Bronchial epithelial cell (primary cell): ENCODE measurements around the gene HOXA6. TPM values are rescaled to one million over a fixed set of nuclear protein-coding genes. Genes with fewer than 3 reads are reported as not detected.
A peak's percentile ranks its signal among the peaks of the same experiment; 100 is the strongest.

Source experiments
- DNase-seq: peaks from one replicate; pipeline ENCODE4 v3.0.0-alpha.2; 2010; ENCODE audit warnings: low read depth
- FAIRE-seq: peaks from 2 replicates; lab custom pipeline; 2011; peaks lifted over from hg19 to GRCh38; lab: Jason Lieb, UNC
- H3K27me3 ChIP-seq: 2 replicates; pipeline ENCODE4 v1.5.1; 2011; ENCODE audit warnings: low read length; ENCODE audit not compliant: control insufficient read depth, insufficient read depth
- H3K36me3 ChIP-seq: 2 replicates; pipeline ENCODE4 v1.5.1; 2011; ENCODE audit warnings: low read length; ENCODE audit not compliant: control insufficient read depth, insufficient read depth
- H3K4me3 ChIP-seq: 2 replicates; pipeline ENCODE4 v1.5.1; 2011; ENCODE audit warnings: mild to moderate bottlenecking, low read depth, low read length, control low read depth
- total RNA-seq: library from RNA; depleted of rRNA; stranded (reverse); fragments of >200 nt; gene quantifications from 2 replicates; pipeline ENCODE4 v1.2.1, GENCODE V29; 2014
- TF ChIP-seq, protein P1 (sequence below): IDR thresholded peaks from 2 replicates; pipeline ENCODE4 v1.5.1; 2011; ENCODE audit warnings: mild to moderate bottlenecking, moderate library complexity, low read length, control low read depth, inconsistent platforms; ENCODE audit not compliant: insufficient read depth, severe bottlenecking

The HOXA6 gene
- total RNA-seq, 1 donor from 2014 or later: 0.53 TPM

DNA sequence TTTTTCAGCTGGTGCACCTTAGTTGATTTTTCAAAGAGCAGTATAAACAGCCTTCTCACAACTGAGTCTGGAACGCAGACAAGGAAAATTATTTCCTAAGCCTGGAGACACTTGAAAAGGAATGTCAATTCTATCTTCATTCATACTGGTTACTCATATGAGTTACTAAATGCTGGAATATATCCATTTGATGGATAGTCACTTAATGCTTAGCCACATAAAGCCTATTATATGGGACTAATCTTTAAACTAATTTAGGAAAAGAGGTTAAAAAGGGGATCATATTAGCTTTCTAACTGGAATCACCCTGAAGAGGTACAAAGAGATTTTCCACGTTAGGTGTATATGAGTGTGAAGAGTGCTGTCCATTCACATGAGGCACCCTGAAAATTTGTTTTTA lies 15.4 kb downstream of the HOXA6 start:
- FAIRE-seq: no peak
- H3K27me3 ChIP-seq: peaks cover 60% of the 10 kb centered on the region
- H3K36me3 ChIP-seq: no peaks in the 10 kb centered on the region
- TF ChIP-seq, protein P1, sequence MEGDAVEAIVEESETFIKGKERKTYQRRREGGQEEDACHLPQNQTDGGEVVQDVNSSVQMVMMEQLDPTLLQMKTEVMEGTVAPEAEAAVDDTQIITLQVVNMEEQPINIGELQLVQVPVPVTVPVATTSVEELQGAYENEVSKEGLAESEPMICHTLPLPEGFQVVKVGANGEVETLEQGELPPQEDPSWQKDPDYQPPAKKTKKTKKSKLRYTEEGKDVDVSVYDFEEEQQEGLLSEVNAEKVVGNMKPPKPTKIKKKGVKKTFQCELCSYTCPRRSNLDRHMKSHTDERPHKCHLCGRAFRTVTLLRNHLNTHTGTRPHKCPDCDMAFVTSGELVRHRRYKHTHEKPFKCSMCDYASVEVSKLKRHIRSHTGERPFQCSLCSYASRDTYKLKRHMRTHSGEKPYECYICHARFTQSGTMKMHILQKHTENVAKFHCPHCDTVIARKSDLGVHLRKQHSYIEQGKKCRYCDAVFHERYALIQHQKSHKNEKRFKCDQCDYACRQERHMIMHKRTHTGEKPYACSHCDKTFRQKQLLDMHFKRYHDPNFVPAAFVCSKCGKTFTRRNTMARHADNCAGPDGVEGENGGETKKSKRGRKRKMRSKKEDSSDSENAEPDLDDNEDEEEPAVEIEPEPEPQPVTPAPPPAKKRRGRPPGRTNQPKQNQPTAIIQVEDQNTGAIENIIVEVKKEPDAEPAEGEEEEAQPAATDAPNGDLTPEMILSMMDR: no peak
- no peak for DNase-seq
- no peak overlapping the region for H3K4me3 ChIP-seq

DNA sequence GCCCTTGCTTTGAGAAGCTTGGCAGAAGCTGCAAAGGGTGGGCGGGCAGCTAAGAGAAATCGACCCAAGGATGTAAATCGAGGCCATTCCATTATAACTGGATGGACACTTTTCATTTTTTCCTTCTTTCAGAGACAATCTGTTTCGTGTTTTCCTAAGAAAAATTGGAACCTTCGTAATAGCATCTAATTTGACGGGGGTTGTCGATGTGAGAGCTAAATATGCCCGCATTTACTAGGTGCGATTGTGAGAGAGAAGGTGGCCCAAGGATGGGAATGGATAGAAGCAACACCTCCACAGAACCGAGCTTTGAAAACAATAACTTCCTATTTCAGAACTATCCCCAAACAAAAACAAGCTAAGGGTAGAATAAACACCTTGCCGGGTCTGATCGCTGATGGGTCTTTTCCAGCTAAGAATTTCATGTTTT lies 16.2 kb downstream of the HOXA6 start:
- no peaks in the 10 kb centered on the region for H3K36me3 ChIP-seq
- no peak for FAIRE-seq
- no peak overlapping the region for H3K4me3 ChIP-seq
- TF ChIP-seq, protein P1: no peak
- no peak for DNase-seq
- peaks cover 61% of the 10 kb centered on the region for H3K27me3 ChIP-seq

DNA sequence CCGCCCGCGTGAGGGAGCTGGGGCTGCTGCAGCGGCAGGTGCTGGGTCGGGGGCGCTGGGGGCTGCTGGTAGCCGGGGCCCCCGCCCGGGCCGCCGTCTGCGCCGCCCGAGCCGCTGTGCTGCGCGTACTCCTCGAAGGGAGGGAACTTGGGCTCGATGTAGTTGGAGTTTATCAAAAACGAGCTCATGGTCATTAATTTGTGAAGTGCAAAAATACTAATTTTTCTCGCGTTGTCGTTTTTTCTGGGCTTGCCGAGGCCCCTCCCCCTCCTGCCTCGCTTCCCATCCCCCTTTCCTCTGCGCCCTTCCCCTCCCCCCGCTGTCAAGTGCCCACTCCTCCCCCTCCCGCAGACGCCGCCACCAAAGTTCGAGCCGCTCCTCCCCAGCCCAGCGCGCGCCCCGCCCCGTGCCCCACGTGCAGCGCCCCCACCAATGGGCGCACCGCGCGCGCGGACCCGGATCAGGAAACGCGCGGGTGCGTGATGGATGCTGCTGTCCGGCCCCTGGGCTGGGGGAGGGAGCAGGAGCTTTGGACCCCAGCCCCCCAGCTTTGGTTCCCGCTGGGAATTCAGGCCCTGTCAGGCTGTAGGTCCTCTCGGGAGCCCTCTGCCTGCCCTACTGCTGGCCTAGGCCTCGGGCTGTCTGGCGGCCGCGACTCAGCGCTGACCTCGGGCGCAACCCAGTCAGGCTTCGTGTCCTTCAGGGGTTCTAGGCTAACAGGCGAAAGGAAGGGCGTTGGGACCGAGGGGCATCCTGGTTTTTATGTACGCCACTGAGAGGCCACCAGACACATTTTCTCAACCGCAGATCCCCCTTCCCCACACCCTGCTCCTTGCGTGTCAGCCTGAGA lies 16.8 kb downstream of the HOXA6 start, which contains the start of gene HOXA4:
TSS of gene HOXA4 (minus strand) at position 218 of the 850 bp plus-strand sequence. CDS start at position 194, 24 bp downstream.
- Histone ChIP-seq H3K4me3 (peak within 1 kb of the TSS; percentile 18), H3K27me3 (peaks cover 62% of the 10 kb centered on the region), H3K36me3 (no peaks in the 10 kb centered on the region)
- DNase-seq (no peak), FAIRE-seq (no peak)
- TF ChIP-seq, protein P1: no peak

DNA sequence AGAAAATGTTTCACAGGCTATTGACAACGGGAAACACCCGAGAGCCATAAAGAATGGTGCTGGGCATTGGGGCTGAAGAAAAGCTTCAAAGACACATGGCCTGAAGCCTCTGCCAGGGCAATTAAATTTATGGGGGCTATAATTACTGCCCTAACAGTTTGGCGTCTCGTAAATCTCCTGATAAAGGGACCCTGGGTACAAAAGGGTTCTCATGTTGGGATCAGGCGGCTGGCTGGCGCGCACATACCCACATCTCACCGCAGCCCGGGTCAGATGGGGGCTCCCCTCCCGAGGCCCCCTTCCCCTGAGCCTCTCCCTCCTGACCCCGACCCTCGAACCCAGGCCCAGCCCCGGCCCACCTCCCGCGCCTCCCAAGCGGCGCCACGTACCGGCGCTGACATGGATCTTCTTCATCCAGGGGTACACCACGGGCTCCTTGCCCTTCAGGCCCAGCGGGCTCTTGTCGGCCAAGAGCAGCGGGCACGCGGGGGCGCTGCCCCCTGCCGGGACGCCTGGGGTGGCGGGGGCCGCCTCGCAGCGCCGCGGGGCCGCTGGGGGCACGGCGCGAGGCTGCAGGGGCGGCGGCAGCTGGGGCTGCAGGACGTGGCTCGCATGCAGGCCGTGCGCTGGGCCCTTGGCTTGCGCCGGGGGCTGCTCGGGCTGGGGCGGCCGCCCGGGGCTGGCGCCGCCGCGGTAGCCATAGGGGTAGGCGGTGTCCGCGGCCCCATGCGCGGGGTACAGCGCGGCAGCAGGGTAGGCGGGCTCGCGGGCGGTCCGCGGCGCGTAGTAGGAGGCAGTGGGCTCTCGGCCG lies 17.6 kb downstream of the HOXA6 start:
- peaks cover 65% of the 10 kb centered on the region for H3K27me3 ChIP-seq
- TF ChIP-seq, protein P1: no peak
- no peaks in the 10 kb centered on the region for H3K36me3 ChIP-seq
- FAIRE-seq: no peak
- H3K4me3 ChIP-seq: no peak overlapping the region
- DNase-seq: no peak

DNA sequence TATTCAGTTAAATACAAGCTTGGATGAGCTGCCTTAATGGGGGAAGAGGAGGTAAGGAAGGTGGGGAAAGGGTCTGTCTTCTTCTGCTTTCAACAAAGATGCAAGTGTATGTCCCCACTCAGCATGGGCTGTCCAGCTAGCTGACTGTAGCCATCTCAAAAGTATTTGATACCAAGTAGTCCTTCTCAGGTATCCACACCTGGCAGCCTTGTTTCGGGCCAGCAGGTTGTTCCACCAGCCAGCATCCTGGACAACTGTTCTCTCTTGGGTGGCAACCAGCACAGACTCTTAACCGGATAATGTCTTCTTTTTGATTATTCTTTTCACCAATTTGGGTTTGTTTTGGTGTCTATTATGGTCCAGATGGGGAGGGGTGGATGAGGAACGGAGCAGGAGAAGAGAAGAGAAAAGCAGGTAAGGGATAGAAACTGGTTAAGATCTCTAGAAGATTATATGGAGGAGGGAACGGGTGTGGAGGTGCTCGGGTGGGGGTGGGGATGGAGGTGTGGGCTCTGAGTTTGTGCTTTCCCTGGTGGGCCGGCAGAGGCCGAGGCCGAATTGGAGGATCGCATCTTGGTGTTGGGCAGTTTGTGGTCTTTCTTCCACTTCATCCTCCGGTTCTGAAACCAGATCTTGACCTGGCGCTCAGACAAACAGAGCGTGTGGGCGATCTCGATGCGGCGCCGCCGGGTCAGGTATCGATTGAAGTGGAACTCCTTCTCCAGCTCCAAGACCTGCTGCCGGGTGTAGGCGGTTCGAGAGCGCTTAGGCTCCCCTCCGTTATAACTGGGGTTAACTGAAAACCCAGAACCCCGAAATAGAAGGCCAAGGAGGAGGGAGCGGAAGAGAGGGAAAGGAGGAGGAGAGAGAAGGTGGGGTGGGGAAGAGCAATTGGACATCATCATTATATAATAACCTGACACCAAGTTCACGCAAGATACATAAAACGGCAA lies 18.5 kb downstream of the HOXA6 start:
- Histone ChIP-seq H3K27me3 (peaks cover 69% of the 10 kb centered on the region), H3K36me3 (no peaks in the 10 kb centered on the region), H3K4me3 (no peak overlapping the region)
- FAIRE-seq: no peak
- no peak for DNase-seq
- TF ChIP-seq, protein P1: no peak
